GM18498 (cell line): ENCODE measurements around the gene TBC1D24.

ENCODE experiments used
- ATAC-seq: cut with Tn5 transposase; IDR thresholded peaks from one replicate; pipeline ENCODE4 v1.9.1; 2021; ENCODE audit warnings: mild to moderate bottlenecking, moderate library complexity; ENCODE audit not compliant: unreplicated experiment

TBC1D24 gene

DNA sequence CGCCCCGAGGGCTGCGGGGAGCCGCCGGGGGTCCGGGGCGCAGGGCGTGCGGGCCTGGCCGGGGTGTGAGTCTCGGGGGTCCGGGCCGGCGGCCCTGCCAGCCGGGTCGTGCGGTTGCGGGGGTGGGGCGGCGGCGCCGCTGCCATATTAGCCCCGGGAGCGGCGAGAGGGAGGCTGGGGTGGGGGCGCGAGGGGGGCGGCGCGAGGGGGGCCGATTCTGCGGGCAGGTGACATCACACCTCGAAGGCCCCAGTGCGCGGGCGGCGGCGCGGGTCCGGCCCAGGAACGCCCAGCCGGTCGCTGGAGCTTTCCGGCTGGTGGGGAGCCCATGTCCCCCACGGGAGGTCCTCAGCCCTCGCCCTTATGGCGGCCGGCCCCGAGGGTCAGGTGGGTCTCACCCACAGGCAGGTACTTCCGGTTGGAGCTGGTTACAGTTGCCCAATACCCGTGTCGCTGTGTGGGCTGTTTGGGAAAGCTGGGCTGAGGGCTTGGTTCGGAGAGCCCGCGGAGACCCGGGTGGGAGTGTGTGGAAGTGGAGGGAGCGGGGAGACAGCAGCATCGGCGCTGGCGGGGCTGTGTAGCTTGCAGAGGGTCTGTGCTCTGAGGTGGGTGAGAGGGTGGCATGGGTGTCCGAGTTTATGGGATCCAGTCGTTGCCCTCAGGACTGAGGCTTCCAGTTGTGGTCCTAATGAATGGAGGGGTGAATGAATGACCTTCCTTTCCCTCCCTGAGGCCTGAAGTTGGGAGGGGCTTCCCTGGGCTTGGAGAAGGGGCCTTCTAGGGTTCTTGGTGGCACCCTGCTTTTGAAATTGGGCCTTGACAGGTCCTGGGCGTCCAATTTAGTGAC lies 39.6 kb downstream of the TBC1D24 start:
- no peak for ATAC-seq

DNA sequence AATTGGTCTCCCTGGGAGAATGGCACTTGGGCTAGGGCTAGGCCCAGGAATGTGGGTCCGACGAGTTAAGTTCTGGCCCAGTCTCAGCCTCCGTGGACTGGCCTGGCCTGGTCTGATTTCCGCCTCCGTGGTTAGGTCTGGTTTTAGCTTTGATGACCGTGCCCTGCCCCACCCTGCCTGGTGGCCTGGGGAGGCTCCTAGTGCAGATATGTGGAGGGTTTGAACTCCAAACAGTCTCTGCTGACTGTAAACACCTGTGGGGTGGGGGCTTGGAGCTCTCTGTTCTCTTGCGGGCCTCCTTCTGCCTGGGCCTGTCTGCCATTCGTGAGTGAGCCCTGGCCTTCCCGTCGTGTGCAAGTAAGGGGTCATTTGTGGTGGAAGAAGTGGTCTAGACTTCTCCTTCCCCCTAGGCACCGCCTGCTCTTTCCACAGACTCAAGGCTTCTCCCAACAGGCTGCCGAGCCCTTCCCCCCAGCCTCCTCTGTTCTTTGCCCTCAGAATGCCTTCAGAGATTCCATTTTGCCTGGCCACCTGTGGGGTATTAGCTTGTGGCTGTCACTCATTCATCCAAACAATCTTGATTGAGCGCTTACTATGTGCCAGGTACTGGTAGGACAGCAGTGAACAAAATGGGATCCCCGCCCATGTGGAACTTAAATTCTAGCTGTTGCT lies 40.4 kb downstream of the TBC1D24 start:
- no peak for ATAC-seq

DNA sequence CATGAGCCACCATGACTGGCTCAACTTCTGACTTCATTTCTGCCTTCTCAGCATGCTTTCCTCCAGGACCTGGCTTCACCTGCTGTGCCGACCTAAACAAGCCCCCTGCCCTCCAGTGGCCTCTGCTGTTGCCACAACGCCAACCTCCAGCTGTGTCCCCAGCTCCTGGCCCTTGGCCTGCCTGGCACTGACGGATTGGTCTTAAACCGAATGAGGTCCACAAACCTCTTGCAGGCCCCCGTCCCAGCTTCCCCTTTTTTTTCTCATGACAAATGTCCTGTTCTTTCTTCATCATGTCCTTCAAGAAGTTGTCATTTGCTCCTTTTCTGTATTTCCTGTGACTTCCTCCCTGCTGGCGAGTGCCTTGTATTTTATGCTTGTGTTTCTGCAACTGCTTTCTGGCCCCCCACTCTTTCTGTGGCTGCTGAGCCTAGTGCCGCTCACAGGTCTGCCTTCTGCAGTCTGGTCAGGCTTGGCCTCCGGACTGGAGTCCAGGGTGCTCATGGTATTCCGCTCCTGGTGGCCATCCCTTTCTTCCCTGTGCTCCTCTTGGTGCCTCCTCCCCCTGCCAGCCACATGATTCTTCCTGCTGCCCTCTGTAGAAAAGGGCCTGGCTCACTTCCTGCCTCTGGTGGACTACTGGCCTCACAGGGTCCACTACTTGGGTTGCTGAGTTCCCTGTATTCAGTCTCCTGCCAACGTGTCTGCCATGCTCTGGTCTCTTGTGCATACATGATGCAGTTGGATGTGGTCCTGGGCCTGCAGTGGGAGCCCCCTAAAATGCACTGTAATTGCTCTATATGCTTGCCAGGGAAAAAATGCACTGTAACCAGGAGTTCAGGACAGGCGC lies 41.7 kb downstream of the TBC1D24 start:
- no peak for ATAC-seq

- no peak for ATAC-seq
Observed at GRCh38 chr16:2517954-2518605, 43.2 kb downstream of the TBC1D24 start.

- no peak for ATAC-seq
Observed at GRCh38 chr16:2518823-2519710, 44.1 kb downstream of the TBC1D24 start.

- no peak for ATAC-seq
Observed at GRCh38 chr16:2519711-2520080, 44.8 kb downstream of the TBC1D24 start.

DNA sequence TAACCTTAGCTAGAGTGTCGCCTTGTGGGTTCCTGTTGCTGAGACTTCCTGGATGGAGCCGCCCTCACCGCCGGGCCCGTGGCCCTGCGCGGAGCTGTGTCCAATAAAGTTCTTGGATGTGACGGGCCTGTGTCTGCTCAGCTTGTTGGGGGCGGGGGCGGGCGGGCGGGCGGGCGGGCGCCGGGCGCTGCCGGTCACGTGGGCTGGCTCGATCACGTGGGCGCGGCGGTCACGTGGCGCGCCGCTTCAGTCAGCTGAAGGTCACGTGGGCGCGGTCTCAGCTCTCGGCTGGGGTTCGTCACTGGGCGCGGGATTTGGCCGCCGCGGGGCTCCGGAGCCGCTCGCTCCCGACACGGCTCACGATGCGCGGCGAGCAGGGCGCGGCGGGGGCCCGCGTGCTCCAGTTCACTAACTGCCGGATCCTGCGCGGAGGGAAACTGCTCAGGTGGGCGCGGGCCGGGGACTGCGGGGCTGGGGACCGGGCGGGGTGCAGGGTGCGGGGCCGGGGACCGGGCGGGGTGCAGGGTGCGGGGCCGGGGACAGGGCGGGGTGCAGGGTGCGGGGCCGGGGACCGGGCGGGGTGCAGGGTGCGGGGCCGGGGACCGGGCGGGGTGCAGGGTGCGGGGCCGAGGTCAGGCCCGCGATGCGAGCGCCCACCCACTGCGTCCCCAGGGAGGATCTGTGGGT lies 45.3 kb downstream of the TBC1D24 start, which contains the start of gene AMDHD2:
Gene AMDHD2 (plus strand): TSS at position 275 of the 687 bp plus-strand sequence. CDS start 88 bp downstream, at position 363.
- ATAC-seq, result no peak

DNA sequence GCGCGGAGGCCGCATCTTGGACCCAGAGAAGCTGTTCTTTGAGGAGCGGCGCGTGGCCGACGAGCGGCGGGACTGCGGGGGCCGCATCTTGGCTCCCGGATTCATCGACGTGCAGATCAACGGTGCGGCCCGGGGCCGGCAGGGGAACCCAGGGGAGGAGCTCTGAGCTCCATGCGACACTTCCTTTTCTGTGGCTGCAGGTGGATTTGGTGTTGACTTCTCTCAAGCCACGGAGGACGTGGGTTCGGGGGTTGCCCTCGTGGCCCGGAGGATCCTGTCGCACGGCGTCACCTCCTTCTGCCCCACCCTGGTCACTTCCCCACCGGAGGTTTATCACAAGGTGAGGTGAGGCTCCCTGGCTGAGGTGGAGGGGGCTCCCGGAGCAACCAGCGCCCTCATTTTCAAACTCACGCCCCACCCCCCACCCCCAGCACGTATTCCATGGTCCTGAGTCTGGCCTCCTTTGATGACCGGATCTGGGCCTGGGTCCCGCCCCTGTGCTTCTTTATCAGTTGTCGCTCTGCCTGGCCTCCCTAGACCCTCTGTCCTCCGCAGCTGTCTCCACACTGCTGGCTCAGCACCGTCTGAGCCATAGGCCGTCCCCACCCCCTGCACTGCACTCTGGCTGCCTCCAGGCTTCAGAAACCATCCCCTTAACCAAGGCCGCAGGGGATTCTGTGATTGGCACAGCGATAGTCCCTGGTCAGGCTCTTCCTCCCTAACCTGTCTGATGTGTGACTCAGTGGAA lies 46.0 kb downstream of the TBC1D24 start:
- ATAC-seq, result no peak

GRCh38 chr16:2523801-2524231 lies 48.9 kb downstream of the TBC1D24 start:
- ATAC-seq, result no peak

- no peak for ATAC-seq
Observed at GRCh38 chr16:2524339-2524938, 49.5 kb downstream of the TBC1D24 start.

DNA sequence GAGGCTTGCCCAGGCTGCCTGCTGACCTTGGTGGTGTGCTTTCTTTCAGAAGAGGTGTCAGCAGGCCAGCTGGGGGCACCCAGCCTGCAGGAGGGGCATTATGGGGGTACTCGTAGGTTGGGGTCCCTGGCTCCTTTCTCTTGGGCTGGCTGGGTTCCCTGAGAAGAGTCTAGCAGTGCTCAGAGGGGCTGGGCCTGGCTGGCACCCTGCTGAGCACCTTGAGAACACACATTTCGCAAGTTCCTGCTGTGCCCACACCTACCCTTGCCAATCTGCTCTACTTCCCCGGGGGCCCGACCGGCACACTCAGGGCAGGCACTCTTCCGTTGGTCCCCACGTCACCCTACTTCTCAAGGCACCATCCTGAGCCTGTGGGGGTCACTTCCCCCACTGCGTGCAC lies 51.2 kb downstream of the TBC1D24 start:
- ATAC-seq, result no peak

GRCh38 chr16:2527071-2527783 lies 52.3 kb downstream of the TBC1D24 start:
- ATAC-seq, result no peak

GRCh38 chr16:2527784-2528100 lies 52.8 kb downstream of the TBC1D24 start:
- ATAC-seq, result no peak

GRCh38 chr16:2528161-2529060 lies 53.5 kb downstream of the TBC1D24 start:
- no peak for ATAC-seq

GRCh38 chr16:2529061-2529931 lies 54.4 kb downstream of the TBC1D24 start:
- ATAC-seq, result no peak
